ENCODE data around the gene SMAD3. TPM values are rescaled to one million over a fixed set of nuclear protein-coding genes. Genes with fewer than 3 reads are reported as not detected.

The SMAD3 gene
- total RNA-seq, 2 experiments from 2014 or later: 41.2 to 77.8 TPM

DNA sequence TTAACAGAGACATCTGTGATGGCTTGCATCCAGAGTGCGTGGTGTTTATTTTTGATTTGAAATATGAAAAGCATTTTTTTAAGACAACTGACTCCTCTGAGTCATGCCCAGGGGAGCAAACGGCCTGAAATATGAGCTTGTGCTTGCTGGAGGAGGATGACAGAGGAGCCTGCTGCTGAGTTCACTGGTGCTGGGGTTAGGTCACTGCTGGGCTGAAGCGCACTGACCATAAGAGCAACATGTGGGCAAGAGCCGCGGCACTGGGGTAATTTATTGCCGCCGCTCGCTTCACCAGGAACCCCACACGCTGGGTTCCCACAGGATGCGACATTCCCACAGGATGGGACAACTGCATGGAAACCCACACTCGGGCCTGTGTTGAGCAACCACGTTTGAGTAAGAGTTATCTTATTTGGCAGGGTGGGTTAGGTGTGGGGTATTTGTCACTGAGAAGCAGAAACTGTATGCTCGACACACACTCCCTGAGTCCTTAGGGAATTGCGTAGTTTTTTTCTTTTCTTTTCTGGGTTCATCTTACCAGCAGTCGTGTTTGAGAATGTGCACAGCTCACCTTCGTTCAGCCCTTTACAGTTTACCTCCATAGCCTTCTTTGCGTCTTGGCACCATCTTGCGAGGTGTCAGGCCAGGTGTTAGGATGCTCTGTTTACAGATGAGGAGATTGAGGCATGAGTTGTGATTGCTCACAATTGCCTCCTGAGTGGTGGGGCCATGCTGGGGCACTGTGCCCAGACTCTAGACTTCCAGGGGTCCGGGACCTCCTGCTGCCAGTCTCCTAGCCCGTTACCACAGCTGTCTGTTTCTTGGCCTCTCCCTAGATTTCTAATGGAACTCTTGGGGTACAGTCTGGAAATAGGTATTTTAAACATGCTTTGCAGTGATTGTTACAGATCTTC lies 60.4 kb downstream of the SMAD3 start:
- Histone ChIP-seq H3K79me2 (ENCODE audit: insufficient read depth, low read depth, low read length) (peaks cover 18% of the 10 kb centered on the region; the same call in 1 of the 2 replicates), H3K4me2 (ENCODE audit: low read length) (no peak overlapping the region), H3K36me3 (ENCODE audit: insufficient read depth, low read length) (peaks cover 8% of the 10 kb centered on the region; the same call in 1 of the 2 replicates), H3K27ac (ENCODE audit: low read depth, low read length, poor library complexity, severe bottlenecking) (no peak overlapping the region), H3K9me3 (ENCODE audit: low read length) (no peaks in the 10 kb centered on the region), H3K9me2 (ENCODE audit: insufficient read depth, low read length) (no peaks in the 10 kb centered on the region), H4K20me1 (ENCODE audit: insufficient read depth, low read length) (no peaks in the 10 kb centered on the region), H2AFZ (ENCODE audit: low read length) (no peak overlapping the region), H3K4me3 (ENCODE audit: low read depth, low read length, poor library complexity, severe bottlenecking) (no peak overlapping the region), H3K4me1 (ENCODE audit: insufficient read depth, low read length, poor library complexity, severe bottlenecking) (peaks cover 18% of the 10 kb centered on the region)
- no peak for DNase-seq (ENCODE audit: low spot score)
- ChIA-PET CTCF (ENCODE audit: unreplicated experiment) (no interaction called here), POLR2A (no interaction called here)
- TF ChIP-seq CTCF (conservative IDR thresholded peaks at IDR 0.05; ENCODE audit: low read length): no peak
- no peak for TF ChIP-seq EZH2phosphoT487 (IDR thresholded peaks at IDR 0.05; ENCODE audit: borderline replicate concordance, low read depth, low read length)
- intact Hi-C loops (cut with micrococcal nuclease; ENCODE audit: unreplicated experiment): no loop called here
- BruUV-seq (replicated peaks): no TSS peak

DNA sequence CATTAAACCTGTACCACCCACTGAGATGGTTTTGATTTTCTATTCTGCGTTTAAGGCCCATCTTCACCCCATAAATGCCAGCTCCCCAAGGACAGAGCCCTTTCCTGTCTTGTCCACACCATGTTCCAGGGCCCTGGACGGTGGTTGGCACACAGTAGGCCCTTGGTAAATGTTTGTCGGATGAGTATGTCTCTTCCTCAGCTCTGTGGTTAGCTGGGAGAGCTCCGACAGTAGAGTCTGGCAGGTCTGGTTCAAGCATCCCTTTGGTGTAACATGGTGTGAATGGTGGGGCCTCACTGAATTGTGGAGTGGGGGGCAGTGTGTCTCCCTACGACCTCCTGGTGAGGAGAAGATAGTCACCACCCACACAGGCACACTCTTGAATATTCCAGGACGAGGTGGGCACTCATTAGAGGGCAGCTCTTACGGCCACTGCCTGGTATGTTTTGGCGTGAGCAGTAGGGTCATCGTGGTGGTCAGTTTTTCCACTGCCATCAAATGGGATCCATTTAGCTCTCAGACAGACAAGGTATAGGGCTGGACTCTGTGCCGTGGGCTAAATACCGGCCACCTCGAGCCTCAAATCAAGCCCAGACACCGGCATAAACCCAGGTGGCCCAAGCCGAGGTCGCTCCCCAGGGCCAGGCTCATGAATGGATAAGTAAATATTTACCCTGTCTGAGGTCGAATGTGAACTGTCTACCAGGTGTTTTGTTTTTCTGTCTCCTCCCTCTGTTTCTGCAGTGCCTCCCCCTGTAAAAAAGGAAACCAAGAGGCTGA lies 61.3 kb downstream of the SMAD3 start:
- no TSS peak for BruUV-seq (replicated peaks)
- Histone ChIP-seq H3K4me3 (ENCODE audit: low read depth, low read length, poor library complexity, severe bottlenecking) (no peak overlapping the region), H3K4me1 (ENCODE audit: insufficient read depth, low read length, poor library complexity, severe bottlenecking) (peaks cover 9% of the 10 kb centered on the region), H4K20me1 (ENCODE audit: insufficient read depth, low read length) (no peaks in the 10 kb centered on the region), H3K9me2 (ENCODE audit: insufficient read depth, low read length) (no peaks in the 10 kb centered on the region), H3K9me3 (ENCODE audit: low read length) (no peaks in the 10 kb centered on the region), H3K4me2 (ENCODE audit: low read length) (no peak overlapping the region), H3K27ac (ENCODE audit: low read depth, low read length, poor library complexity, severe bottlenecking) (no peak overlapping the region), H3K79me2 (ENCODE audit: insufficient read depth, low read depth, low read length) (peaks cover 16% of the 10 kb centered on the region; the same call in 1 of the 2 replicates), H3K36me3 (ENCODE audit: insufficient read depth, low read length) (peaks cover 8% of the 10 kb centered on the region; the same call in 1 of the 2 replicates), H2AFZ (ENCODE audit: low read length) (no peak overlapping the region)
- CTCF ChIA-PET (ENCODE audit: unreplicated experiment): no interaction called here
- no peak for TF ChIP-seq EZH2phosphoT487 (IDR thresholded peaks at IDR 0.05; ENCODE audit: borderline replicate concordance, low read depth, low read length)
- no peak for TF ChIP-seq CTCF (conservative IDR thresholded peaks at IDR 0.05; ENCODE audit: low read length)
- DNase-seq (ENCODE audit: low spot score): no peak
- intact Hi-C loops (cut with micrococcal nuclease; ENCODE audit: unreplicated experiment): no loop called here
- POLR2A ChIA-PET: no interaction called here
